ENCODE data around the gene FYN. TPM values are rescaled to one million over a fixed set of nuclear protein-coding genes. Genes with fewer than 3 reads are reported as not detected.

FYN gene
- total RNA-seq, 2 experiments from 2014 or later, result 521 to 547 TPM

- ChIA-PET CTCF (no interaction called here), POLR2A (no interaction called here)
Observed at GRCh38 chr6:111885373-111886027, 12.2 kb upstream of the FYN start.

DNA sequence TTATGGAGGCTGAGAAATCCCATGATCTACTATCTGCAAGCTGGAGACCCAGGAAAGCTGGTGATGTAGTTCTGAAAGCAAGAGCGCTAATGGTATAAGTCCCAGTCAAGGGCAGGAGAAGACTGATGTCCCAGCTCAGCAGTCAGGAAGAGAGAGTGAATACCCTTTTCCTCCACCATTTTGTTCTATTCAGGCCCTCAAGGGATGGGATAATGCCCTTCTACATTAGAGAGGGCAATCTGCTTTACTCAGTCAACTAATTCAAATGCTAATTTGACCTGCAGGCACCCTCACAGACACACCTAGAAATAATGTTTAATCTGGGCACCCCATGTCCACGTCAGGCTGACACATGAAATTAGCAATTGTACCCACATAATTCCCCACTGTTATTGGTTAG lies 10.8 kb upstream of the FYN start:
- POLR2A ChIA-PET, result no interaction called here
- CTCF ChIA-PET, result no interaction called here

DNA sequence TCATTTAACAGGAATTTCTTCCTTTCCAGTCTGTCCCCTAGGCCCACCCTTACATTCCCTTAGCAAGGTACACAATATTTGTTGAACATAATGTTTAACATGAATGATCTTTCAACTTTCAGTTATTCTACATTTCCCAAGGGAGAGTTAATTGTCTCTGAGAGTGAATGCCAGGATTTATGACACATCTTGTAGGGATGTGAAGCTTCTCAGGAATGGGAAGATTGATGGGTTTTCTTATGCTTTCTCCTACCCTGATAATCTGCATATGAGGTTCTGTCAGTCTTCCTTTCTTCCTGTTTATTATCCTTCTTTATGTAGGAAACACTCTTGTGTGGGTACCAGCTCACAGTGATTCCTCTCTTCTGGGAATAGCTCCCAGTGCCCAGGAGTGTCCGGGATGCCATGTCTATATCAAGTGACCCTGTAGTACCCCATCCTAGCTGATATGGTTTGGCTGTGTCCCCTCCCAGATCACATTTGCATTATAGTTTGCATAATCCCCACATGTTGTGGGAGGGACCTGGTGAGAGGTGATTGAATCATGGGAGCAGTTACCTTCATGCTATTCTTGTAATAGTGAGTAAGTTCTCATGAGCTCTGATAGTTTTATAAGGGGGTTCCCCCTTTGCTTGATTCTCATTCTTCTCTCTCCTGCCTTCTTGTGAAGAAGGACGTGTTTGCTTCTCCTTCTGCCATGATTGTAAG lies 7.1 kb upstream of the FYN start:
- ChIA-PET POLR2A (no interaction called here), CTCF (no interaction called here)

DNA sequence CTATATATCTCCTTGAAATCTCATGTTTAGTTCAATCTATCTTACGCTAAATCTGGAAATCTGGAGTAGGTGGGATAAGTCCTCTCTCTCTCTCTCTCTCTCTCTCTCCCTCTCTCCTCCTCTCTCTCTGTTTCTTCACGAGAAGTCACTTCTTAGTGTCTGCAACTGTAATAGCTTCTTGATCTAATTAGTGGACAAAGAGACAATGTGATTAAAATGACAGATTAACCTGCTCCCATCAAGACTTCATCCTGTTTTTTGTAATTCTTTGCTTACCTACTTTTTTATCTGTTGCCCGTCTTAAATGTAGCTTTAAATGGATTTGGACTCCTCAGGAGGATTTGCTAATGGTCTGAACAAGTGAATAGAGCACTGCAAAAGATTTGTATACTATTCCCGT lies 2.5 kb upstream of the FYN start:
- ChIA-PET POLR2A (interaction anchor here (0.6 kb wide), 1 partner anchor 83 kb away, joined by 3 read pairs; no protein-coding TSS in a partner anchor), CTCF (no interaction called here)

GRCh38 chr6:111874025-111874415 lies 768 bp upstream of the FYN start:
- POLR2A ChIA-PET, result interaction anchor here (0.6 to 1.4 kb wide), 15 partner anchors 12 to 169 kb away, joined by 3 to 7 read pairs (median 3); no protein-coding TSS in a partner anchor
- CTCF ChIA-PET, result interaction anchor here (1.1 to 1.4 kb wide), 3 partner anchors 86 to 164 kb away, joined by 3 read pairs; no protein-coding TSS in a partner anchor

DNA sequence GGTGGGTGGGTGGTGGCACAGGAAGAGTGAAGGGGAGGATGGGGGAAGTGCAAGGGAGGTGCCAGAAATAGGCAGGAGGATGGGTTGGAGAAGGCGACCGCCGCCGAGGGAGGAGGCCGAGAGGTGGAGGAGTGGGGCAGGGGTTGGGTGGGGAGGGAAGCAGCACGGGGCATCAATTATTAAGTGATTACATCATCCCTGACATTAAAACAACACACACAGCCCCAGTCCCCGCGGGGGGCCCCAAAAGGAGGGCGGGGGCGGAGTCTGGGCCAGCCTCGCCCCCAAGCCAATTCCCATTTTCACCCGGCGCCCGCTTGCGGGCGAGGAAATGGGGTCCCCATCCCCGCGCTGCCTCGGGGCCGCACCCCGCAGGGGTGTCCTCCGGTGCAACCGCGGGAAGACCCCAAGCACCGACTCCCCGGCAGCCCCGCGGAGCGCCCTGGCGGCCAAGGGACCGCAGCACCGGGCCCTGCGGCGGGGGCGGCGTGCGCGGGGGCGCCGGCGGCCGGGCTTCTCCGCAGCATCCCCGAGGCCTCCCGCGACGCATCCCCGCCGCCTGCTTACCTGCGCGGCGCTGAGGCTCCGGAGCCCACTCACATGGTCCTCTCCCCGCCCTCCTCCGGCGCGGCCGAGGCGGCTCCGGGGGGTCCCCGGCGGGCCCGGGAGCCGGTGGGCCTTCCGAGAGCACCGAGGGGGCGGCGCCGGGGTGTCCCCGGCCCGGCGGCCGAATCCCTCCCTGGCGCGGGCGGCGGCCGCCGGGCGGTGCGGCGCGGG lies 663 bp downstream of the FYN start:
- POLR2A ChIA-PET, result interaction anchor here (0.9 to 1.3 kb wide), 9 partner anchors 29 to 171 kb away, joined by 3 to 7 read pairs (median 3); no protein-coding TSS in a partner anchor
- CTCF ChIA-PET, result interaction anchor here (1.0 to 1.4 kb wide), 4 partner anchors 29 to 162 kb away, joined by 3 read pairs; no protein-coding TSS in a partner anchor

- CTCF ChIA-PET, result interaction anchor here (1.0 kb wide), 2 partner anchors 28 to 157 kb away, joined by 3 read pairs; no protein-coding TSS in a partner anchor
Observed at GRCh38 chr6:111871725-111872400, 1.4 kb downstream of the FYN start.

DNA sequence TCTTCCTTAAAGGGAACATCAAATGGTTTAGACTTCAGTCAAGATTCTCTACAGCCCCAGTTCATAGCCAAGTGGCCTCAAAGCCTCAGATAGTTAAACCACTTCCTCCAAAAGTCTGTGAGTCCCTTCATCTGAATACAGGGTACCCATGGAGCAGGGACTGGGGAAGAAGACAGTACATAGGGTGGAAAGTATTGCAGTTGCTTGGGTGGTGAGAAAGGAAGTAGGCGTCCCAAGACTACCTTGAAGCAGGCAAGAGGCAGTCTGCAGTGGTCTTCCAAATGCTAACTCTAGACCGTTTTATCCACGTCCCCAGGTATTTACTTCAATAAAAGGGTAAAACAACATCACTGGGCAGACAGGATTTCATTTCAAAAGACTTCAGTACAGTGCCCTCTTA lies 2.0 kb downstream of the FYN start:
- ChIA-PET CTCF (interaction anchor here (1.0 kb wide), 1 partner anchor 158 kb away, joined by 3 read pairs; no protein-coding TSS in a partner anchor), POLR2A (no interaction called here)

More at GRCh38 chr6:111871725-111872400, 1.4 kb downstream of the FYN start:
- POLR2A ChIA-PET, result interaction anchor here (0.9 to 1.1 kb wide), 2 partner anchors 28 to 47 kb away, joined by 3 read pairs; no protein-coding TSS in a partner anchor

DNA sequence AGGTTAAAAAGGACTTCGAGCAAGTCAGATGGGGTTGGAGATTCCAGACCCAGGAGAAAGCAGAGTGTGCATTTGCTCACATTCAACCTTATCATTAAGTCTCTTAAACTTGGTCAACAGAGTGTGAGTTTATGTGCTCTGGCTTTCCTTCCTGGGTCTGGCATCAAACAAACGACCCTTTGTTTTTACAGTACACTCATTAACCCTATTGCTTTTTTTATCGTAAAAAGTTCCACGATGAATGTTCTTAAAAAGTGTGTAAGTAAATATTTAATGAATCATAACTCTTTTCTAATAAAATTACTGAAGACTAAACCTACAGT lies 2.5 kb downstream of the FYN start:
- POLR2A ChIA-PET, result no interaction called here
- CTCF ChIA-PET, result no interaction called here

- POLR2A ChIA-PET, result no interaction called here
- CTCF ChIA-PET, result interaction anchor here (0.6 to 1.1 kb wide), 3 partner anchors 21 to 38 kb away, joined by 3 read pairs; no protein-coding TSS in a partner anchor
Observed at GRCh38 chr6:111870051-111870741, 3.1 kb downstream of the FYN start.

GRCh38 chr6:111866857-111867256 lies 6.4 kb downstream of the FYN start:
- POLR2A ChIA-PET, result interaction anchor here (0.6 to 2.2 kb wide), 2 partner anchors 107 to 992 kb away, joined by 5 to 8 read pairs; partner anchors contain the start of gene AMD1
- CTCF ChIA-PET, result interaction anchor here (0.8 to 1.6 kb wide), 3 partner anchors 9 to 608 kb away, joined by 4 read pairs; a partner anchor contains a TSS

- ChIA-PET POLR2A (interaction anchor here (1.0 to 2.2 kb wide), 2 partner anchors 21 to 107 kb away, joined by 3 to 8 read pairs; no protein-coding TSS in a partner anchor), CTCF (interaction anchor here (1.6 to 1.9 kb wide), 2 partner anchors 12 to 127 kb away, joined by 4 read pairs; no protein-coding TSS in a partner anchor)
Observed at GRCh38 chr6:111865909-111866546, 7.2 kb downstream of the FYN start.

- ChIA-PET POLR2A (interaction anchor here (2.2 kb wide), 1 partner anchor 106 kb away, joined by 8 read pairs; no protein-coding TSS in a partner anchor), CTCF (interaction anchor here (0.9 to 1.9 kb wide), 4 partner anchors 11 to 128 kb away, joined by 3 to 6 read pairs (median 4); no protein-coding TSS in a partner anchor)
Observed at GRCh38 chr6:111865049-111865585, 8.1 kb downstream of the FYN start.

DNA sequence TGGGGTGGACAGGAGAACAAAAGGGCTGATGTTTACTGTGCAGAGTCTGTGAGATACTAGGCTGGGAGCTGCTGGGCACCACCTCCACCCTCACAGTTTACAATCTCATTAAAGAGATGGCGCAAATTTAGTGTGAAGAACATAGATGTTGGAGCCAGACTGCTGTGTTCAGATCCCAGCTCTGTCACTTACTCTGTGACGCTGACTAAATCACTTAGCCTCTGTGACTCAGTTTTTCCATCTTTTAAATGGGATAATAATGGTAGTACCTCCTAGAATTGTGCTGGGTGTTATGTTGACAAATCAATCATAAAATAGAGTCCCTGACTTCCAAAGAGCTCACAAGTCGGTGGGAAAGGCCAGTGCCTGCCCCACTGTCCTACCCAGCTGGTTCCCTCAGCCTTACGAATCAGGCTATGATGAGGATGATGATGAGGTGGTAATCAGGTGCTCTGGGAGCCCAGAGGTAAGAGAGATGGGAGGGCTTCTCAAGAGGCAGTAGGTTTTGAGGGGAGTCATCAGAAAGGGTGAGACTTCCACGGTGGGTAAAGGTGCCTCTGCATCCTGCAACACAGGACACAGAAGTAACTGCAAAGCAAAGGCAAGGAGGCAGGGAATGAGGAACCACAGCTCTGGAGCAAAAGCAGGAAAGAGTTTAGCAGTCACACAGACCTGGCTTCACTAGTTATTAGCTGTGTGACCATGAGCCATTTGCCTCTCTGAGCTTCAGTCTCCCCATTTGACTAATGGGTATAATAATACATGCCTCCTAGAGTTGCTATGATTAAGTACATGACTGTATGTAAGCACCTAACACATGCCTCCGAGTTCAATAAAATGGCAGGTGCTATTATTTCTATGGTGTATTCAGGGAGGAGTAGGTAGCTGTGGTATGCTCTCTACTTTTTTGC lies 8.9 kb downstream of the FYN start:
- ChIA-PET POLR2A (interaction anchor here (1.0 to 2.2 kb wide), 4 partner anchors 13 to 105 kb away, joined by 3 to 8 read pairs (median 4); no protein-coding TSS in a partner anchor), CTCF (interaction anchor here (0.9 to 1.9 kb wide), 5 partner anchors 10 to 129 kb away, joined by 3 to 6 read pairs (median 3); no protein-coding TSS in a partner anchor)

- ChIA-PET POLR2A (no interaction called here), CTCF (interaction anchor here (0.9 to 1.5 kb wide), 3 partner anchors 23 to 134 kb away, joined by 3 to 4 read pairs (median 3); no protein-coding TSS in a partner anchor)
Observed at GRCh38 chr6:111862741-111863140, 10.5 kb downstream of the FYN start.

GRCh38 chr6:111862314-111862713 lies 10.9 kb downstream of the FYN start:
- ChIA-PET POLR2A (interaction anchor here (0.6 to 1.2 kb wide), 4 partner anchors 11 to 34 kb away, joined by 3 to 7 read pairs (median 4); partner anchors contain the start of gene FYN), CTCF (interaction anchor here (0.9 to 1.7 kb wide), 5 partner anchors 12 to 135 kb away, joined by 3 to 8 read pairs (median 4); no protein-coding TSS in a partner anchor)
